SK-N-SH treated with all-trans-retinoic acid at 6 μM for 48 hours (cell line): ENCODE measurements around the gene CDKN2B-AS1.

Source experiments
- ARNTL ChIP-seq: fragments of 450-650 bp; formaldehyde crosslinking; IDR thresholded peaks from 2 replicates; pipeline ENCODE4 v1.5.0; 2020; ENCODE audit warnings: low read depth, mild to moderate bottlenecking, moderate library complexity, borderline replicate concordance
- CREB5 ChIP-seq: fragments of 250-450 bp; sonication (Bioruptor Pico); IDR thresholded peaks from 2 replicates; pipeline ENCODE4 v1.5.1; 2020; ENCODE audit warnings: low read depth, mild to moderate bottlenecking, moderate library complexity
- CSDC2 ChIP-seq: fragments of 250-450 bp; sonication (Bioruptor Pico); IDR thresholded peaks from 2 replicates; pipeline ENCODE4 v1.5.0; 2020; ENCODE audit warnings: mild to moderate bottlenecking, moderate library complexity
- ESRRG ChIP-seq: fragments of 250-450 bp; sonication (Bioruptor Pico); IDR thresholded peaks from 2 replicates; pipeline ENCODE4 v1.6.1; 2021; ENCODE audit warnings: mild to moderate bottlenecking
- ISL1 ChIP-seq: fragments of 250-450 bp; sonication (Bioruptor Pico); IDR thresholded peaks from 2 replicates; pipeline ENCODE4 v2.1.2; 2022; ENCODE audit warnings: mild to moderate bottlenecking, moderate library complexity
- PATZ1 ChIP-seq: fragments of 250-450 bp; sonication (Bioruptor Pico); IDR thresholded peaks from 2 replicates; pipeline ENCODE4 v1.8.0; 2020; ENCODE audit warnings: mild to moderate bottlenecking, moderate library complexity, borderline replicate concordance
- POU6F1 ChIP-seq: fragments of 250-450 bp; sonication (Bioruptor Pico); IDR thresholded peaks from 2 replicates; pipeline ENCODE4 v1.8.0; 2021; ENCODE audit warnings: low read depth, mild to moderate bottlenecking, moderate library complexity, borderline replicate concordance
- PPARA ChIP-seq: fragments of 250-450 bp; sonication (Bioruptor Pico); IDR thresholded peaks from 2 replicates; pipeline ENCODE4 v1.5.0; 2020; ENCODE audit warnings: mild to moderate bottlenecking, borderline replicate concordance
- TOX ChIP-seq: fragments of 250-450 bp; sonication (Bioruptor Pico); IDR thresholded peaks from 2 replicates; pipeline ENCODE4 v1.8.0; 2021; ENCODE audit warnings: mild to moderate bottlenecking, moderate library complexity, borderline replicate concordance
- ZC3H10 ChIP-seq: fragments of 250-450 bp; sonication (Bioruptor Pico); IDR thresholded peaks from 2 replicates; pipeline ENCODE4 v1.5.1; 2021; ENCODE audit warnings: mild to moderate bottlenecking, moderate library complexity
- ZNF8 ChIP-seq: fragments of 450-650 bp; formaldehyde crosslinking; IDR thresholded peaks from 2 replicates; pipeline ENCODE4 v1.5.0; 2020; ENCODE audit warnings: mild to moderate bottlenecking, moderate library complexity

- TF ChIP-seq CREB5 (CRISPR knock-in tag) (no peak), ISL1 (CRISPR knock-in tag) (no peak), POU6F1 (CRISPR knock-in tag) (no peak), ESRRG (CRISPR knock-in tag) (no peak), PATZ1 (no peak), ZC3H10 (CRISPR knock-in tag) (no peak), CSDC2 (CRISPR knock-in tag) (no peak), ARNTL (no peak), PPARA (CRISPR knock-in tag) (no peak), ZNF8 (CRISPR knock-in tag) (no peak), TOX (CRISPR knock-in tag) (no peak)
These were observed 163.2 kb downstream of the CDKN2B-AS1 start for GRCh38 chr9:22157828-22158227.
